Upper lobe of left lung (tissue), 6 donors: ENCODE measurements around the gene CTDSP1. TPM values are rescaled to one million over a fixed set of nuclear protein-coding genes. Genes with fewer than 3 reads are reported as not detected.
A peak's percentile ranks its signal among the peaks of the same experiment; 100 is the strongest.

Source experiments
- ATAC-seq, 2 donors: fragments of 200-7000 bp; cut with Tn5 transposase; one replicate each; pipeline ENCODE4 v1.9.1; 2022; ENCODE audit warnings: mild to moderate bottlenecking in 2 of 2, moderate library complexity in 2 of 2; ENCODE audit not compliant: low FRiP score in 2 of 2
- DNase-seq, 2 donors: peaks; one replicate each; pipeline ENCODE4 v3.0.0-alpha.2; 2019 to 2020
- H3K27ac ChIP-seq, 4 donors: fragments of 200-600 bp; sonication (generic); one replicate each; pipeline ENCODE4 v1.5.1; 2016 to 2019
- H3K27me3 ChIP-seq, 4 donors: fragments of 200-600 bp; sonication (generic); one replicate each; pipeline ENCODE4 v1.5.1; 2017 to 2019
- H3K36me3 ChIP-seq, 4 donors: fragments of 200-600 bp; sonication (generic); one replicate each; pipeline ENCODE4 v1.5.1; 2016 to 2019
- H3K4me1 ChIP-seq, 4 donors: fragments of 200-600 bp; sonication (generic); one replicate each; pipeline ENCODE4 v1.5.1; 2018 to 2019
- H3K4me3 ChIP-seq, 4 donors: fragments of 200-600 bp; sonication (generic); one replicate each; pipeline ENCODE4 v1.5.1; 2017 to 2019; ENCODE audit warnings: mild to moderate bottlenecking in 2 of 4, moderate library complexity in 1 of 4
- H3K9me3 ChIP-seq, 4 donors: fragments of 200-600 bp; sonication (generic); one replicate each; pipeline ENCODE4 v1.5.1; 2018 to 2019
- EP300 ChIP-seq, 4 donors: sonication (generic); formaldehyde crosslinking; IDR thresholded peaks; one replicate each; pipeline ENCODE4 v1.5.1; 2017; ENCODE audit warnings: antibody characterized with exemption in 4 of 4, control low read depth in 2 of 4
- POLR2A ChIP-seq, 4 donors: fragments of 450-650 bp; IDR thresholded peaks; one replicate each; pipeline ENCODE4 v1.5.1; 2016 to 2017; ENCODE audit warnings: antibody characterized with exemption in 4 of 4, mild to moderate bottlenecking in 2 of 4
- POLR2AphosphoS5 ChIP-seq, 2 donors: sonication (generic); formaldehyde crosslinking; IDR thresholded peaks; one replicate each; pipeline ENCODE4 v1.5.1; 2017; ENCODE audit warnings: antibody characterized with exemption in 2 of 2
- WGBS, 2 donors: methylation state at CpG; one replicate each; pipeline ENCODE4 v1.1.5; 2017 to 2018; 5-methylcytosine and 5-hydroxymethylcytosine counted together
- total RNA-seq, 6 donors: library from RNA; depleted of rRNA in 4 of 6; stranded (reverse); fragments of >200 nt in 4 of 6; gene quantifications; one replicate each; pipeline versions ENCODE4 v1.1.0 to v1.2.1, GENCODE V29; 2016 to 2021
- TF ChIP-seq, protein P1 (sequence below), 6 experiments: fragments of 450-650 bp in 4 of 6; fragments of 200-600 bp in 2 of 6; sonication (generic) in 2 of 6; IDR thresholded peaks; one replicate each; pipeline ENCODE4 v1.5.1; 2016 to 2019; ENCODE audit warnings: antibody characterized with exemption in 6 of 6
- donor health status: DM: no; HTN: no; CAD: no; lungs with moderate emphysema.
- donor health status: DM: no; HTN: yes; CAD: no; lungs with severe emphysema.

The CTDSP1 gene
- total RNA-seq, 6 donors from 2014 or later = 96.6 to 239 (median 189) TPM

DNA sequence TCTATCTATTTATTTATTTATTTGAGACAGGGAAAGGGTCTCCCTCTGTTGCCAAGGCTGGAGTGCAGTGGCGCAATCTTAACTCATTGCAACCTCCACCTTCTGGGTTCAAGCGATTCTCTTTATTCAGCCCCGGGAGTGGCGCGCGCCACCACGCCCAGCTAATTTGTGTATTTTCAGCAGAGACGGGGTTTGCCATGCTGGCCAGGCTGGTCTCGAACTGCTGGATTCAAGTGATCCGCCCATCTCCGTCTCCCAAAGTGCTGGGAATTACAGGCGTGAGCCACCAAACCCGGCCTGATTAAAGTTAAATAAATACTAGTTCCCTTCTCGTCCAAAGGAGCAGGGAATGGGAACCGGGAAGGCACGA, 4.2 kb upstream of the CTDSP1 start:
- H3K4me1 ChIP-seq = peaks cover 17 to 48% (median 32%) of the 10 kb centered on the region in 4 donors
- H3K27me3 ChIP-seq = no peaks in the 10 kb centered on the region
- H3K4me3 ChIP-seq = peak overlapping the region; percentile 7 to 98 (median 92)
- TF ChIP-seq, protein P1, sequence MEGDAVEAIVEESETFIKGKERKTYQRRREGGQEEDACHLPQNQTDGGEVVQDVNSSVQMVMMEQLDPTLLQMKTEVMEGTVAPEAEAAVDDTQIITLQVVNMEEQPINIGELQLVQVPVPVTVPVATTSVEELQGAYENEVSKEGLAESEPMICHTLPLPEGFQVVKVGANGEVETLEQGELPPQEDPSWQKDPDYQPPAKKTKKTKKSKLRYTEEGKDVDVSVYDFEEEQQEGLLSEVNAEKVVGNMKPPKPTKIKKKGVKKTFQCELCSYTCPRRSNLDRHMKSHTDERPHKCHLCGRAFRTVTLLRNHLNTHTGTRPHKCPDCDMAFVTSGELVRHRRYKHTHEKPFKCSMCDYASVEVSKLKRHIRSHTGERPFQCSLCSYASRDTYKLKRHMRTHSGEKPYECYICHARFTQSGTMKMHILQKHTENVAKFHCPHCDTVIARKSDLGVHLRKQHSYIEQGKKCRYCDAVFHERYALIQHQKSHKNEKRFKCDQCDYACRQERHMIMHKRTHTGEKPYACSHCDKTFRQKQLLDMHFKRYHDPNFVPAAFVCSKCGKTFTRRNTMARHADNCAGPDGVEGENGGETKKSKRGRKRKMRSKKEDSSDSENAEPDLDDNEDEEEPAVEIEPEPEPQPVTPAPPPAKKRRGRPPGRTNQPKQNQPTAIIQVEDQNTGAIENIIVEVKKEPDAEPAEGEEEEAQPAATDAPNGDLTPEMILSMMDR (IDR thresholded peaks at IDR 0.05) = no peak
- TF ChIP-seq POLR2AphosphoS5 (IDR thresholded peaks at IDR 0.05) = no peak
- TF ChIP-seq POLR2A (IDR thresholded peaks at IDR 0.05) = no peak
- TF ChIP-seq EP300 (IDR thresholded peaks at IDR 0.05) = no peak
- peak; percentile 40 to 82 for DNase-seq
- WGBS, 2 donors = 25 to 27% methylated on average over 7 to 16 of the region's 16 CpGs
- H3K27ac ChIP-seq = peak overlapping the region; percentile 94 to 99 (median 99)
- H3K36me3 ChIP-seq = peaks cover 0 to 4% (median 0%) of the 10 kb centered on the region in 4 donors
- no peaks in the 10 kb centered on the region for H3K9me3 ChIP-seq
- ATAC-seq = no peak

DNA sequence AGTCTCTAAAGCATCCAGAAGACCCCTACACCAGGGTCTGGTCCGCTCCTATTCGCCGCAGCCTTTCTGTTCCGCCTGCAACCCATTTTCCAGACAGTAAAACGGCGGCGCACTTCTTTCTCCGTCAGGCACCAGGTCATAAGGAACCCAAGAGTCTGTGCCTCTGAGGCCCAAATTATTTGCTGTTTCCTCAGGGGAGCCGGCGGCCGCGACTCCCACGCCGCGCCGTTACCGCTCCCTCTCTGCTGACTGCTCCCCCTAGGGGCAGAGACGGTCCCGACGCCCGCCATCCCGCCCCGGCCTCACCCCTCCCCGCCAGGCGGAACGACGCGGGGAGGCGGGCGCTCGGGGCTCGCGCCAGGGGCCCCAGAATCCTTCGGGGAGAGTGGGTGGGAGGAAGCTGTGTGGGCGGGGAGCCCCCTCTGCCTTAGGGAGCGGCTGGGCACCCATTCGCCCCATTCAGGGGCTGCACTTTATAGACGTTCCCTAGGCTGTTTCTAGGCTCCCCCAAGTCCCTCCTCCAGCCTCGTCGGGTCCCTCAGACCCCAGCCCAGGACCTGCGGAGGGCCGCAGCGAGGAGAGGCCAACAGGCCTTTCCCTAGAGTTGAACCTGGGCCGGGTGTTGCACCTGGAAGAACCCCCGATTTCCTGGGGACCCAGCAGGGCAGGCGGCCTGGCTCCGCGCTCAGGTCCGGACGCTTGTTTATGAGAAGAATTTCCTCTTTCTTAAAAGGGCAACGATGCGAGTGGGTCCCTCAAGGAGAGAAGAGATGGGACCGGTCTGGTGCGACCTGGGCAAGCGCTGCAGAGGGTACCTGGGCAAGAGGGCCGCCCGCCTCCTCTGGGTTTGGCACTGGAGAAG, 3.6 kb upstream of the CTDSP1 start:
- ATAC-seq (peak; percentile 70 to 92), DNase-seq (peak; percentile 93 to 98)
- Histone ChIP-seq H3K4me1 (peaks cover 19 to 50% (median 34%) of the 10 kb centered on the region in 4 donors), H3K4me3 (peak overlapping the region; percentile 73 to 98 (median 92)), H3K9me3 (no peaks in the 10 kb centered on the region), H3K36me3 (no peaks in the 10 kb centered on the region), H3K27me3 (no peaks in the 10 kb centered on the region), H3K27ac (peak overlapping the region; percentile 94 to 99 (median 99))
- TF ChIP-seq POLR2AphosphoS5 (IDR thresholded peaks at IDR 0.05) (peak; percentile 80 to 93), POLR2A (IDR thresholded peaks at IDR 0.05) (peak in 3 of 4 donors; percentile 21 to 73 (median 41)), EP300 (IDR thresholded peaks at IDR 0.05) (peak in 2 of 4 donors; percentile 20 to 60)
- TF ChIP-seq, protein P1 (IDR thresholded peaks at IDR 0.05) = peak; percentile 92 to 98 (median 96)
- 3 to 6% methylated on average over 10 to 34 of the region's 57 CpGs for WGBS, 2 donors

DNA sequence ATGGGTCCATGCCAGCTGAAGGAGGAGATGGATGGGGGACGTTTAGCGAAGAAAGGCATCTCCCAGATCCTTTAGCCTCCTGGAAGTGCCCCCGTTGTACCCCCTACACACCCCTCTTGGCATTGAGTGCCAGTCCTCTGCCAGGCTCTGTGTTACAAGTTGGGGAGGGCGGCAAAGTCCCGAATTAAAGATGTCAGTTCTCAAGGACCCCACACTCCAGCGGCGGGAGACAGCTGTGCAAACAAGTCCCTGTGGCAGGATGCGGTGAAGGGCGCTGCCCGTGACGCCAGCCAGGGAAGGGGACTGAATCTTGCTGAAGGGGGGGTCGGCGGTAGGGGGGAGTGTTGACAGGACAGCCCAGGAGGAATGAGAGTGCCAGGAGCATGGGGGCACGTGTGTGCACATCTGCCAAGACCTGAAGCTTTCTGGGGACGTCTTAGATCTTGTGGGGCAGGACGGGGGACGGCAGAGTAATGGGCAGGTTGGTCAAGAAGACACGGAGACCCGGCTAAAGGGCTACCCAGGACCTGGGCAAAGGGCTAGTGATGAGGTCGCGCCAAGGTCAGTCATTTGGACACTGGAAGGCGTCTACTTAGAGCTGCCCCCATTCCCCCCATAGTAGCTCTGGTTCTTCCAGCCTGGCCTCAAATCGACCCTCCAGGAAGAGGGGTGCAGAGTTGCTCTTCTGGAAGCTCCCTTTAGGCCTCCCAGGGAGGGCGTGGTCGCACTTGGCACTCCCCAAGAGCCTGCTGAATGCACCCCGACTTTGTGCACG, 2.8 kb upstream of the CTDSP1 start:
- Histone ChIP-seq H3K4me3 (peak overlapping the region; percentile 73 to 98 (median 92)), H3K36me3 (peaks cover 0 to 8% (median 3%) of the 10 kb centered on the region in 4 donors), H3K27me3 (no peaks in the 10 kb centered on the region), H3K27ac (peak overlapping the region; percentile 94 to 99 (median 99)), H3K9me3 (no peaks in the 10 kb centered on the region), H3K4me1 (peaks cover 27 to 58% (median 42%) of the 10 kb centered on the region in 4 donors)
- peak in 1 of 2 donors; percentile 4 for ATAC-seq
- peak; percentile 86 to 90 for DNase-seq
- WGBS, 2 donors = 1 to 5% methylated on average over 15 to 23 of the region's 27 CpGs
- TF ChIP-seq, protein P1 (IDR thresholded peaks at IDR 0.05) = no peak
- peak in 2 of 4 donors; percentile 15 to 25 for TF ChIP-seq POLR2A (IDR thresholded peaks at IDR 0.05)
- peak in 1 of 4 donors; percentile 35 for TF ChIP-seq EP300 (IDR thresholded peaks at IDR 0.05)
- peak; percentile 44 to 67 for TF ChIP-seq POLR2AphosphoS5 (IDR thresholded peaks at IDR 0.05)

DNA sequence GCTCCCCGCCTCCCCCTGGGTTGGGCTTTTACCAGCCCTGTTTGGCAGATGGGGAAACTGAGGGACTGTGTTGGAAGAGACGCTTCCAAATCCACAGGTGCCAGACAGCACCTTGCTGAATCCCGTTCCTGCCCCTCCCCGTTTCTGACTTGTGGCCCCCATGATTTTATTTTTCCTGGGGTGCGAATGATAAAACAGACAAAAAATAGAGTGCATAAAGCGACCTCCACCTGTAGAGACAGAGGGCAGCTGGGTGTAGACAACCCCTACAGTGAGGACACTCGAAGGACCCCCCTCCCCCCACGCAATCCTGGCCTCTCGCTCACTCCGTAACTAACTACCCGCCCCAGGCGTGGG, 2.2 kb upstream of the CTDSP1 start:
- peaks cover 33 to 64% (median 48%) of the 10 kb centered on the region in 4 donors for H3K4me1 ChIP-seq
- H3K36me3 ChIP-seq = peaks cover 1 to 13% (median 9%) of the 10 kb centered on the region in 4 donors
- no peaks in the 10 kb centered on the region for H3K27me3 ChIP-seq
- TF ChIP-seq EP300 (IDR thresholded peaks at IDR 0.05) (no peak), POLR2A (IDR thresholded peaks at IDR 0.05) (no peak), POLR2AphosphoS5 (IDR thresholded peaks at IDR 0.05) (no peak)
- TF ChIP-seq, protein P1 (IDR thresholded peaks at IDR 0.05) = no peak
- ATAC-seq = no peak
- peak overlapping the region; percentile 73 to 98 (median 92) for H3K4me3 ChIP-seq
- peak overlapping the region; percentile 94 to 99 (median 99) for H3K27ac ChIP-seq
- WGBS, 2 donors = 5 to 6% methylated on average over 9 to 12 of the region's 12 CpGs
- H3K9me3 ChIP-seq = no peaks in the 10 kb centered on the region
- no peak for DNase-seq
